GM19468 (cell line): ENCODE results near the gene SP100.
"Not testable (repeated sequence)": the region's sequence is repeated elsewhere in the genome, so short reads cannot be mapped to it uniquely, and the experiment has no call there.

Experiments
- ATAC-seq: cut with Tn5 transposase; IDR thresholded peaks from one replicate; pipeline ENCODE4 v1.9.1; 2021; ENCODE audit warnings: mild to moderate bottlenecking, moderate library complexity, moderate number of reproducible peaks; ENCODE audit not compliant: unreplicated experiment; ENCODE audit errors: extremely low read depth

SP100 gene

DNA sequence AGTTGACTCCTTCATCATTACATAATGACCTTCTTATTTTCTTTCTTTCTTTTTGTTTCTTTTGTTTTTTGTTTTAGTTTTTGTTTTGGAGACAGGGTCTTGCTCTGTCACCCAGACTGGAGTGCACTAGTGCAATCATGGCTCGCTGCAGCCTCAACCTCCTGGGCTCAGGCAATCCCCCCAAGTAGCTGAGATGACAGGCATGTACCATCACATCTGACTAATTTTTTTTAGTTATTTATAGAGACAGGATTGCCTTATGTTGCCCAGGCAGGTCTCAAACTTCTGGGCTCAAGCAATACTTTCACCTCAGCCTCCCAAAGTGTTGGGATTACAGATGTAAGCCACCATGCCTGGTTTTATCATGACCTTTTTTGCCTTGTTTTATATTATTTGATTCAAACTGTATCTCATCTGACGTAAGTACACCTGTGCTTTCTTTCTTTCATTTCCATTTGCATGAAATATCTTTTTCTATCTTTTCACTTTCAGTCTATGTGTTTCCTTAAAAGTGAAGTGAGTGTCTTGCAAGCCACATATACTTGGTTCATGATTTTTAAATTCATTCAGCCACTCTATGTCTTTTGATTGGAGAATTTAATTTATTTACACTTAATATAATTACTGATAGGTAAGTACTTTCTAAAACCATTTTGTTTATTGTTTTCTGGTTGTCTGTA lies 39.1 kb downstream of the SP100 start:
- ATAC-seq: no peak

GRCh38 chr2:230457073-230457768 lies 41.2 kb downstream of the SP100 start:
- no peak for ATAC-seq

- no peak for ATAC-seq
Observed at GRCh38 chr2:230457793-230458192, 41.8 kb downstream of the SP100 start.

DNA sequence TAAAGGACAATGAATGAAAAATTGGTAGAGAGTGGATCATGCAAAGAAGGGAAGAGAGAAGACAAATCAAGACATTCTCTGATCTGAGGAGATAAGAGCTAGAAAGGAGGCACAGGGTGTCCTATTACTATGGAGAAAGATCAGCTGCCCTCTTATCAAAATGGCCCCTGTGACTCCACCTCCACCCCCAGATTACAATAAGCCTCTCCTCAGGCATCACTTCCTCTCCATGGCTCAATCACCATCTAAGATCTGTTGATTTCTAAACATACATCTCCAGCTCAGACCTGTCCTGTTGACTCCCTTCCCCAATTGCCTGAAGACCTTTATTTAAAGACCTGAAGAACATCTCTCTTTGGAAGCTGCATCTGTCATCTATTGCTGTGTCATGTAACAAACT lies 43.2 kb downstream of the SP100 start:
- no peak for ATAC-seq

DNA sequence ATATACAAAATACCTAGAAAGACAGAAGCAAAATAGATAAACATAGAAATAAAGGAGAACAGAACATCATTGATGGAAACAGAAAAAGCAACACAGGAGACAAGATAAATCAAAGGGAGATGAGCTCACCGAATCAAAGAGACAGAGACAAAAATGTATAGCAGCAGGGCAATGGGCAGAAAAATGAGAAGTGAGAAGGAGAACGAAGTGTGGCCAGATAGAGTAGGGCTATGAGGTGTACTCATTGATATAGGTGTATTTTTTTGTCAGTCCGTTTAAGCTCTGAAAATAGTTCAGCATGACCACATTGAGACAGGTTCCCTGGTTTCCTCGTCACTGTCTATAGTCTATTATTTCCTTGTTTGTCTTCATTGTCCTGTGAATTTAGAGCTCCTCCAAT lies 55.1 kb downstream of the SP100 start:
- ATAC-seq: no peak

DNA sequence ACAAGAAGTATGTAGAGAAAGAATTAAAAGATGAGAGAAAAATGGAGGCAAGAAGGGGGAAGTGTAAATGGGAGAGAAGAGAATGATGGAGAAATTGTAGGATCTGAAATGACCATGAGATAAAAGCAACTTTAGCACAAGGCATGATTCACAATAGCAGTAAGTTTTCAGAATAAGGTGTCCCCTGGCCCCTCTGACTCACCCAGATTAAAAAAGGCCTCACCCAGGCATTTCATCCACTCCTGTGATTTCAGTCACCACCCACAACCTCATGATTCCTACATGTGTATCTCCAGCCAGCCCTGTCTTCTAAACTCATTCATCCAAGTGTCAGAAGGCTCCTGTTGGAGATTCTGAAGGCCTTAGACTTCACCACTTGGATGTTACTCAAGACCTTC lies 56.6 kb downstream of the SP100 start:
- ATAC-seq: no peak

- no peak for ATAC-seq
Observed at GRCh38 chr2:230473378-230473777, 57.4 kb downstream of the SP100 start.

- ATAC-seq: no peak
Observed at GRCh38 chr2:230475143-230475542, 59.1 kb downstream of the SP100 start.

GRCh38 chr2:230485801-230486341 lies 69.9 kb downstream of the SP100 start:
- ATAC-seq: no peak

GRCh38 chr2:230491219-230491618 lies 75.2 kb downstream of the SP100 start:
- ATAC-seq: not testable (repeated sequence)

- no peak for ATAC-seq
Observed at GRCh38 chr2:230492107-230492506, 76.1 kb downstream of the SP100 start.

DNA sequence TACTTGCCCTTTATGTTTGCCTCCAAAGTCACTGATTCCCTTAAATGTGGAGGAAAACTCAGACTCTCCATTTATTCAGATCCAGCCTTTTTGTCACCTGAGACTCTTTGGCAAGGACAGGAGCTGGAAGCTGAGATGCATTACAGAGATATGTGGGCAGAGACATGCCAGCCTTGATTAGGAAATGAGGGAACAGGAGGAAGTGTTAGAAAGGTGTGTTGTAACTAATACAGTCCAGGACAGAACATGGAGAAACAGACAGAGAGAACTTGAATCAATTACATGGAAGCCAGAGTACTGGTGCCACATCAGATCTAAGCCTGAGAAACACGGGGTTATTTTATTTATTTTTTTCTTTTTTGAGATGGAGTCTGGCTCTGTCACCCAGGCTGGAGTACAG lies 79.0 kb downstream of the SP100 start:
- no peak for ATAC-seq

DNA sequence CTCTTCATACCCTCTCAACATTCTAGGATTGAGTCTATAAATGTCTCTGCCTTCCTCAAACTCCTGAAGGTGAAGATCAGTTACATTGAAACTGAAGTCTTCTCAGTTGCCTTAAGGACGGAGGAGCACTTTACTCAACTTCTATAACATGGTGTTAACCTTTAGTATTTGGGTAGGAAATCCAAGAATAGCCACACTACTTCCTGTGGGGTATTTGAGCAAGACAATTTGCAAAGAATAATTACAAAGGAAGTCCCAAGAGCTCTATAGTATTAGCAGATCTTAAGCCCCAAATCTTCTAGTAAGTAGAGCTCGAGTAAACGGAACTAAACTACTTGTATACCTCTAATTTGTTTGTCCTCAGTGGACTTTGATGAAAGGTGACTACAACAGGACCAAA lies 80.9 kb downstream of the SP100 start:
- ATAC-seq: no peak

GRCh38 chr2:230498506-230499107 lies 82.6 kb downstream of the SP100 start:
- no peak for ATAC-seq

DNA sequence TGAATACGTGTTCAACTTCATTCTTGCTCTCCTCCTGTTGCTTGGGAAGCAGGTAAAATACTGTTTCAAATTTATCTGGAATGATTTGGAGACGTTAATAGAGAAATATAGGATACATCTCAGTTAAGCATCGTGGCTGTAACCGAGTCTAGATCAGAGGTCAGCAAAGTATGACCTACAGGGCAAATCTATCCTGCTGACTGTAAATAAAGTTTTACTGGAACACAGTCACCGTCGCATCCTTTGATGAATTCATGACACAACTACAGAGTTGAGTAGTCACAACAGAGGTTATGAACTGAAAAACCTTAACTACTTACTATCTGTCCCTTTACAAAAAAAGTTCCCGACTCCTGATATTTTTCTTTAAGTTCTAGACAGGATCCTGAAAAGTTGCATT lies 86.6 kb downstream of the SP100 start:
- ATAC-seq: no peak

DNA sequence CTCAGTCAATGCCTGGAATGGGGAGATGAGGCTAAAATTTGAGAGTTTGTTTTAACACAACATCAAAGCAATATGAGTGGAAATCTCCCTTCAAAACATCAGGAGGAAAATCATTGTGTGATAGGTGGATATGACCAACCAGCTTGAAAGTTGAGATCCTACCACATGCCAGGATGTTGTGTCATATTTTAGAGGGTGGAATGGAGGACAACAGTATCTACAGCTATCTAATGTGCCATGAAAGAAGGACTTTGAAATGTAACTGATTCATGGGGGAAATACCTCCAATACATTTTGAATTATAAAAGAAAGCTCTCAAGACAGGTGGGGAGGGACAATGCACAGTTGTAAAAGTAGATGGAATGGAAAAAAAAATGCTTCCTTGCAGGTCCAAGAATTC lies 87.8 kb downstream of the SP100 start:
- no peak for ATAC-seq

GRCh38 chr2:230505162-230505561 lies 89.2 kb downstream of the SP100 start:
- ATAC-seq: peak; percentile 47

GRCh38 chr2:230512955-230513748 lies 97.2 kb downstream of the SP100 start:
- no peak for ATAC-seq

GRCh38 chr2:230520061-230520874 lies 104.3 kb downstream of the SP100 start:
- no peak for ATAC-seq

GRCh38 chr2:230520875-230521155 lies 104.8 kb downstream of the SP100 start:
- no peak for ATAC-seq
